Nephron (organoid): ENCODE measurements around the gene C22orf42.

ENCODE experiments used
- H3K27ac Mint-ChIP-seq, 3 experiments: 2 replicates each; pipeline ENCODE4 v1.8.0; 2020; ENCODE audit warnings: mixed read lengths in 3 of 3, mild to moderate bottlenecking in 2 of 3, moderate library complexity in 1 of 3
- H3K27me3 Mint-ChIP-seq: 2 replicates; pipeline ENCODE4 v1.8.0; 2021; ENCODE audit warnings: low read depth, mild to moderate bottlenecking, moderate library complexity, mixed read lengths
- H3K36me3 Mint-ChIP-seq: 2 replicates; pipeline ENCODE4 v1.8.0; 2020; ENCODE audit warnings: low read depth, mixed read lengths
- H3K4me1 Mint-ChIP-seq: 2 replicates; pipeline ENCODE4 v1.8.0; 2020; ENCODE audit warnings: mixed read lengths
- H3K4me3 Mint-ChIP-seq, 3 experiments: 2 replicates each; pipeline ENCODE4 v1.8.0; 2020; ENCODE audit warnings: mild to moderate bottlenecking in 3 of 3, mixed read lengths in 3 of 3, moderate library complexity in 2 of 3
- H3K9me3 Mint-ChIP-seq: 2 replicates; pipeline ENCODE4 v1.8.0; 2020; ENCODE audit warnings: mixed read lengths
- TF ChIP-seq, protein P1 (sequence below), 3 experiments: fragments of 200-600 bp; sonication (generic); IDR thresholded peaks; one replicate each; pipeline ENCODE4 v1.5.0; 2021; ENCODE audit warnings: antibody characterized with exemption in 3 of 3; ENCODE audit not compliant: unreplicated experiment in 3 of 3

C22orf42 gene

DNA sequence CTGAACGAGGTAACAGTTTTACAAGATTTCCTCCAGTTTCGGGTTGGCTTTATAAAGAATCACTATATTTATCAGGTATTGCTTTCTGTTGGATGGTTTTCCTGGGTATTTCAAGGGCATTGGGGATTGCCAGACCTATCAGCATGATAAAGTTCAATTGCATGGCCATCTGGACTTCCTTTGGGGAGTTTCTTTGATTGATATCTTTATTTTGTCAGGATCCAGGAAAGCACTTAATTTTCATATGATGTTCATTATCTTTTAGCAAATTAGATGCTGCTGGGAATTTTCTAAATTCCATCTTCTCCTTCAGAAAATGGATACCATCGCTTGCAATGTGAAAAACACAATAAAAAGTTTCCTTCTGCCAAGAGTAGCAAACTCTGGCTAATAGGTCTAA lies 24.5 kb upstream of the C22orf42 start:
- Mint-ChIP-seq H3K4me3 (no peak overlapping the region), H3K36me3 (no peaks in the 10 kb centered on the region), H3K27me3 (peaks cover 25% of the 10 kb centered on the region), H3K9me3 (no peaks in the 10 kb centered on the region), H3K4me1 (no peaks in the 10 kb centered on the region), H3K27ac (no peak overlapping the region)
- TF ChIP-seq, protein P1, sequence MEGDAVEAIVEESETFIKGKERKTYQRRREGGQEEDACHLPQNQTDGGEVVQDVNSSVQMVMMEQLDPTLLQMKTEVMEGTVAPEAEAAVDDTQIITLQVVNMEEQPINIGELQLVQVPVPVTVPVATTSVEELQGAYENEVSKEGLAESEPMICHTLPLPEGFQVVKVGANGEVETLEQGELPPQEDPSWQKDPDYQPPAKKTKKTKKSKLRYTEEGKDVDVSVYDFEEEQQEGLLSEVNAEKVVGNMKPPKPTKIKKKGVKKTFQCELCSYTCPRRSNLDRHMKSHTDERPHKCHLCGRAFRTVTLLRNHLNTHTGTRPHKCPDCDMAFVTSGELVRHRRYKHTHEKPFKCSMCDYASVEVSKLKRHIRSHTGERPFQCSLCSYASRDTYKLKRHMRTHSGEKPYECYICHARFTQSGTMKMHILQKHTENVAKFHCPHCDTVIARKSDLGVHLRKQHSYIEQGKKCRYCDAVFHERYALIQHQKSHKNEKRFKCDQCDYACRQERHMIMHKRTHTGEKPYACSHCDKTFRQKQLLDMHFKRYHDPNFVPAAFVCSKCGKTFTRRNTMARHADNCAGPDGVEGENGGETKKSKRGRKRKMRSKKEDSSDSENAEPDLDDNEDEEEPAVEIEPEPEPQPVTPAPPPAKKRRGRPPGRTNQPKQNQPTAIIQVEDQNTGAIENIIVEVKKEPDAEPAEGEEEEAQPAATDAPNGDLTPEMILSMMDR (IDR thresholded peaks at IDR 0.05; ENCODE audit: unreplicated experiment in 3 of 3), result no peak

DNA sequence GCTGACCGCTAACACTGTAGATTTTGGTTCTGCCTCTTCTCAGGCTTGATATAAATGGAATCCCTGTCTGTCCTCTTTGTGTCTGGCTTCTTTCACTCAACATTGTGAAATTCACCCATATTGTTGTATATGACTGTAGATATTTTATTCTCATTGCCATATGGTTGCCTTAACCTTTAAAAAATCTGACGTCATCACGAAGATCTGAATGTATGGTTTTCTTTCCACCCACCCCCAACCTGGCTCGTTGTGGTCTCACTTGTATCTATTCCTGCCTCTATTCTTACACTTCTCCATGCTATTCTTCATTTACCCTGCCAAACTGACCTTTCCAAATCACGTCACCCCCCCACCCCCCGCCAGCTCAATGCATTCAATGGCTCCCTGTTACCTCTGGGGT lies 21.9 kb upstream of the C22orf42 start:
- Mint-ChIP-seq H3K9me3 (peaks cover 4% of the 10 kb centered on the region), H3K27ac (no peak overlapping the region), H3K4me1 (no peaks in the 10 kb centered on the region), H3K4me3 (no peak overlapping the region), H3K36me3 (no peaks in the 10 kb centered on the region), H3K27me3 (peaks cover 46% of the 10 kb centered on the region)
- TF ChIP-seq, protein P1 (IDR thresholded peaks at IDR 0.05; ENCODE audit: unreplicated experiment in 3 of 3), result no peak

DNA sequence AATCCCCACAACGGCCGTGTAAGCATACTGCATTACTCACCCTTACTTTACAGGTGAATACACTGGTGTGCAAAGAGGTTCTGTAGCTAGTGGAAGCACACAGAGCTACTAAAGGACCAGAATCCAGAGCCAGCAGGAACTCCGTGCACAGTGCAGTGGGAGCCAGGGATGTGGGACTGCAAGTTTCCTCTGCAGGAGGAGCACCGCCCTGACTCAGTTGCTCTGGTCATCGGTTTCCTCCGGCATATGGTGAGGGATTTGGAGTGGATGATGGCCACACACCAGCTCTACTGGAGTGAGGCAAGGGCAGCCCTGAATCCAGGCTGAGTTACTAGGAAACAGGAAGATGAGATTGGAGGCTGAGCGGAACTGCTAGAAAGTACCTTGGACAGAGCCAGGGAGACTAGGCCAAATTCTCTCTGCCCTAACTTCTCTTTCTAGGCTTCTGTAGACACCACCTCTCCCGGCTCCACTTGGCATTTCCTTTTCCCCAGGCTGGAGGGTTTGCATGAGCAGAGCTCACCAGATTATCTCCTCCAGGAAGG lies 18.2 kb upstream of the C22orf42 start:
- TF ChIP-seq, protein P1 (IDR thresholded peaks at IDR 0.05; ENCODE audit: unreplicated experiment in 3 of 3), result no peak
- H3K4me3 Mint-ChIP-seq, result no peak overlapping the region
- no peaks in the 10 kb centered on the region for H3K4me1 Mint-ChIP-seq
- no peak overlapping the region for H3K27ac Mint-ChIP-seq
- H3K36me3 Mint-ChIP-seq, result no peaks in the 10 kb centered on the region
- peaks cover 4% of the 10 kb centered on the region for H3K9me3 Mint-ChIP-seq
- peaks cover 61% of the 10 kb centered on the region for H3K27me3 Mint-ChIP-seq

DNA sequence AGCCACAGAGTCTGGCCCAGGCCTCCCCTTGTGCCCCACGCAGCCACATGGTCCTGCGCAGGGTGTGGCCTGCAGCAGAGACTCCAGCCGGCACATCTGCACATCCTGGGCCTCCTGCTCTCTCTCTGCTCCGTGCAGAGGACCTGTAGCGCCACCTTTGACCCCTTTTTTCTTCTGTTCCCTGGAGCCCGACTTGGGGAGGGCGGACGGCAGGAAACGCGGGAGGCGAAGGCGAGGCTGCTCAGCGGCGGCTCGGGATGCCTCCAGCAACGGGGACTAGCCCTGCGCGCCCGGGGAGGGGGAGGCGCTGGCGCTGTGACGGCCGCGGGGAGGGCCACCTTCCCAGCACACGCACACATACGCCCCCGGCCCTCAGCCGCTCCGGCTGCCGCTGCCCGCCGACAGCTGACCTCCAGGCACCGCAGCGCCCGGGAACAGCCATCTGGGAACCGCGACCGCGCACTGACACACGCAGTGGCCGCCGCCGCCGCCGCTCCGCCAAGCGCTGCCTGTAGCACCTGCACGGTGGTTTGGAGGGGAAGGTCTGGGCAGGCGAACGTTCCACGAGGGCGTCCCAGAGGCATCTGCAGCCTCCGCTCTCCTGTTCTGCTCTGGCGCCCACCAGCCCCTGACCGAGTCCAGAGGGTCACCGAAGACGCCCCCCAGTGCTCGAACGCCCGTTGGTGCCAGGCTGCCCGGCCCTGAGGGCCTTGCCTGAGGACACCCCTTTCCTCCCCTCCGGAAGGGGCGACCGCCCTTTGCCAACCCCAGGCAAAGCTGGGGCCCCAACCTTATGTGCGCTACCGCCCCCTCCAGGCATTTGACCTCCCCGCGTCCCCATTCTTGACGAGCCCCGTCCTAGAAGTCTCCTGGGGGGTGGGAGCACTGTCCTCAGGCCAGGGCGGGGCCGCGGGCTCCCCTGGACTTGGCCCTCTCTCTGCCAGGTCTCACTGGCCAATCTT lies 16.9 kb upstream of the C22orf42 start:
- H3K36me3 Mint-ChIP-seq, result no peaks in the 10 kb centered on the region
- H3K4me3 Mint-ChIP-seq, result no peak overlapping the region
- H3K27me3 Mint-ChIP-seq, result peaks cover 66% of the 10 kb centered on the region
- H3K9me3 Mint-ChIP-seq, result peaks cover 4% of the 10 kb centered on the region
- TF ChIP-seq, protein P1 (IDR thresholded peaks at IDR 0.05; ENCODE audit: unreplicated experiment in 3 of 3), result no peak
- H3K27ac Mint-ChIP-seq, result no peak overlapping the region
- H3K4me1 Mint-ChIP-seq, result no peaks in the 10 kb centered on the region

DNA sequence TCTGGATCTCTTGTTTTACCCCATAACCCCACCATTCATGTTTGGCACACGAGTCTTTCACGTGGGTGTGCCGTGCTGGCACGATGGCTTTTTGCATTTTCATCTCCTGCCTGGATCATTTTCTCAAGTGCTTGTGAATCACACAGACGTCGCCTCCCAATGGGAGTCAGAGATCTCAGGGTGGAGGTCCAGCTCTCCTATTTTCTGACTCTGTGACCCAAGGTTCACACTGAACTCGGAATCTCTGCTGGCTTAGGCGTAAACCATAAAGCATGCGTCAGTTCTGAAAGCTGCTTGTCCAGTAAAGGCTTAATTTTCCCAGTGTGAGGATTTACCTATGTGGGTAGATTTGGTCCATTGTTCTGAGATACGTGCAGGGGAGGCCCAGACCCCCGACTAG lies 16.0 kb upstream of the C22orf42 start:
- Mint-ChIP-seq H3K4me1 (no peaks in the 10 kb centered on the region), H3K4me3 (no peak overlapping the region), H3K36me3 (no peaks in the 10 kb centered on the region), H3K27ac (no peak overlapping the region), H3K9me3 (peaks cover 4% of the 10 kb centered on the region), H3K27me3 (peaks cover 72% of the 10 kb centered on the region)
- TF ChIP-seq, protein P1 (IDR thresholded peaks at IDR 0.05; ENCODE audit: unreplicated experiment in 3 of 3), result no peak
